Karpas-422 (cell line): ENCODE measurements around the gene MZT2A. TPM values are rescaled to one million over a fixed set of nuclear protein-coding genes. Genes with fewer than 3 reads are reported as not detected.
"Not testable (repeated sequence)": the region's sequence is repeated elsewhere in the genome, so short reads cannot be mapped to it uniquely, and the experiment has no call there.

ENCODE experiments used
- DNase-seq: peaks from one replicate; pipeline ENCODE4 v3.0.0-alpha.2; 2015
- H2AFZ ChIP-seq: fragments of 200-600 bp; sonication (generic); 2 replicates; pipeline ENCODE4 v1.6.1; 2014; ENCODE audit warnings: antibody characterized with exemption, low read length, mixed read lengths
- H3K27ac ChIP-seq: fragments of 200-600 bp; sonication (generic); 2 replicates; pipeline ENCODE4 v1.5.1; 2014; ENCODE audit warnings: mild to moderate bottlenecking, low read length, moderate library complexity
- H3K27me3 ChIP-seq: fragments of 200-600 bp; sonication (generic); 2 replicates; pipeline ENCODE4 v1.6.1; 2014; ENCODE audit warnings: low read length, mixed read lengths
- H3K36me3 ChIP-seq: fragments of 200-600 bp; sonication (generic); 2 replicates; pipeline ENCODE4 v1.6.1; 2014; ENCODE audit warnings: low read length, mixed read lengths; ENCODE audit not compliant: insufficient read depth
- H3K4me1 ChIP-seq: fragments of 200-600 bp; sonication (generic); 2 replicates; pipeline ENCODE4 v1.6.1; 2014; ENCODE audit warnings: mild to moderate bottlenecking, low read length, mixed read lengths
- H3K4me2 ChIP-seq: fragments of 200-600 bp; sonication (generic); 2 replicates; pipeline ENCODE4 v1.6.1; 2014; ENCODE audit warnings: low read length, low read depth, mild to moderate bottlenecking; ENCODE audit not compliant: poor library complexity, severe bottlenecking
- H3K4me3 ChIP-seq: fragments of 200-600 bp; sonication (generic); 2 replicates; pipeline ENCODE4 v1.5.1; 2014; ENCODE audit warnings: mild to moderate bottlenecking, antibody characterized with exemption, low read length, mixed read lengths
- H3K79me2 ChIP-seq: fragments of 200-600 bp; sonication (generic); 2 replicates; pipeline ENCODE4 v1.6.1; 2014; ENCODE audit warnings: mild to moderate bottlenecking, low read length, mixed read lengths
- H3K9ac ChIP-seq: fragments of 200-600 bp; sonication (generic); 2 replicates; pipeline ENCODE4 v1.6.0; 2014; ENCODE audit warnings: low read length
- H3K9me2 ChIP-seq: fragments of 200-600 bp; sonication (generic), shearing (Covaris generic); replicated peaks from 2 replicates; pipeline ENCODE4 v1.6.0; 2014; ENCODE audit warnings: mild to moderate bottlenecking, low read length, moderate library complexity; ENCODE audit not compliant: insufficient read depth
- H3K9me3 ChIP-seq: fragments of 300-700, 200-600 bp; sonication (generic); 2 replicates; pipeline ENCODE4 v1.6.1; 2014; ENCODE audit warnings: low read length, mixed read lengths
- H4K20me1 ChIP-seq: fragments of 200-600 bp; sonication (generic); 2 replicates; pipeline ENCODE4 v1.6.1; 2014; ENCODE audit warnings: mild to moderate bottlenecking, antibody characterized with exemption, low read length, low read depth; ENCODE audit not compliant: insufficient read depth
- total RNA-seq: library from RNA; depleted of rRNA; stranded (reverse); fragments of >200 nt; shearing (Covaris generic); gene quantifications from 2 replicates; pipeline ENCODE4 v1.2.3, GENCODE V29; 2014; ENCODE audit warnings: low replicate concordance; rRNA removed

The MZT2A gene
- total RNA-seq, 1 experiment from 2014 or later: 119 TPM

- H3K36me3 ChIP-seq, H3K4me1 ChIP-seq, H3K9me3 ChIP-seq, H3K79me2 ChIP-seq, H3K9me2 ChIP-seq, H3K27me3 ChIP-seq, H4K20me1 ChIP-seq, H3K4me2 ChIP-seq, H2AFZ ChIP-seq, H3K27ac ChIP-seq, H3K4me3 ChIP-seq, DNase-seq, H3K9ac ChIP-seq: not testable (repeated sequence)
These were observed 40.8 kb downstream of the MZT2A start for GRCh38 chr2:131451265-131451949.

- H4K20me1 ChIP-seq, H3K27me3 ChIP-seq, H3K4me1 ChIP-seq, DNase-seq, H3K9ac ChIP-seq, H3K4me3 ChIP-seq, H3K79me2 ChIP-seq, H3K9me2 ChIP-seq, H3K9me3 ChIP-seq, H3K36me3 ChIP-seq, H2AFZ ChIP-seq, H3K27ac ChIP-seq, H3K4me2 ChIP-seq: not testable (repeated sequence)
These were observed 44.2 kb downstream of the MZT2A start for GRCh38 chr2:131447981-131448380.

GRCh38 chr2:131445896-131446295 is 46.3 kb downstream of the MZT2A start:
- Histone ChIP-seq H3K9ac (no peak overlapping the region), H3K9me2 (no peaks in the 10 kb centered on the region), H3K4me3 (no peak overlapping the region), H3K9me3 (no peaks in the 10 kb centered on the region), H3K27me3 (no peaks in the 10 kb centered on the region), H3K4me1 (no peaks in the 10 kb centered on the region), H4K20me1 (no peaks in the 10 kb centered on the region), H3K4me2 (no peak overlapping the region), H3K36me3 (no peaks in the 10 kb centered on the region), H2AFZ (no peak overlapping the region), H3K79me2 (no peaks in the 10 kb centered on the region), H3K27ac (no peak overlapping the region)
- DNase-seq: no peak

GRCh38 chr2:131445515-131445797 is 46.7 kb downstream of the MZT2A start:
- H3K9me2 ChIP-seq, H3K4me1 ChIP-seq: not testable (repeated sequence)

GRCh38 chr2:131444736-131445514 is 47.3 kb downstream of the MZT2A start:
- H3K4me1 ChIP-seq, H4K20me1 ChIP-seq, H3K9ac ChIP-seq, H3K9me3 ChIP-seq, H3K79me2 ChIP-seq, H3K9me2 ChIP-seq, H3K27me3 ChIP-seq, DNase-seq, H3K4me2 ChIP-seq, H3K36me3 ChIP-seq, H3K4me3 ChIP-seq, H2AFZ ChIP-seq, H3K27ac ChIP-seq: not testable (repeated sequence)

More at GRCh38 chr2:131445515-131445797, 46.7 kb downstream of the MZT2A start:
- H3K9ac ChIP-seq, H4K20me1 ChIP-seq, H3K36me3 ChIP-seq, H2AFZ ChIP-seq, H3K27me3 ChIP-seq, H3K4me3 ChIP-seq, DNase-seq, H3K79me2 ChIP-seq, H3K4me2 ChIP-seq, H3K27ac ChIP-seq, H3K9me3 ChIP-seq: not testable (repeated sequence)

GRCh38 chr2:131440742-131441468 is 51.3 kb downstream of the MZT2A start:
- not testable (repeated sequence) for H4K20me1 ChIP-seq, H3K9me3 ChIP-seq, H3K4me2 ChIP-seq, DNase-seq, H3K27ac ChIP-seq, H3K4me1 ChIP-seq, H2AFZ ChIP-seq, H3K79me2 ChIP-seq, H3K9me2 ChIP-seq, H3K9ac ChIP-seq, H3K36me3 ChIP-seq, H3K27me3 ChIP-seq, H3K4me3 ChIP-seq

Other genes with a start within 250 kb of the MZT2A start
- gene RAB6D, start 128.2 kb downstream of the MZT2A start, total RNA-seq: not detected in 2 replicates
- not detected in 2 replicates for gene TUBA3D, start 16.3 kb downstream of the MZT2A start, total RNA-seq
- gene CCDC74A, start 35.5 kb upstream of the MZT2A start, total RNA-seq: 7.8 and 18.6 TPM in 2 replicates